ENCODE results near the gene SLTM.
"Not testable (repeated sequence)": the region's sequence is repeated elsewhere in the genome, so short reads cannot be mapped to it uniquely, and the experiment has no call there.

The SLTM gene

GRCh38 chr15:58876306-58877106 lies 57.0 kb downstream of the SLTM start:
- DNase-seq (ENCODE audit: low spot score) = no peak

- no peak for DNase-seq (ENCODE audit: low spot score)
These were observed 58.1 kb downstream of the SLTM start for GRCh38 chr15:58875343-58875742.

- no peak for DNase-seq (ENCODE audit: low spot score)
These were observed 60.2 kb downstream of the SLTM start for GRCh38 chr15:58873267-58873666.

- no peak for DNase-seq (ENCODE audit: low spot score)
These were observed 63.0 kb downstream of the SLTM start for GRCh38 chr15:58870451-58870850.

GRCh38 chr15:58867926-58868325 lies 65.6 kb downstream of the SLTM start:
- no peak for DNase-seq (ENCODE audit: low spot score)

GRCh38 chr15:58865425-58865880 lies 68.0 kb downstream of the SLTM start:
- DNase-seq (ENCODE audit: low spot score) = no peak

GRCh38 chr15:58864602-58865424 lies 68.7 kb downstream of the SLTM start:
- peak; percentile 40 for DNase-seq (ENCODE audit: low spot score)

GRCh38 chr15:58862326-58862725 lies 71.2 kb downstream of the SLTM start:
- DNase-seq (ENCODE audit: low spot score) = no peak

GRCh38 chr15:58856621-58857020 lies 76.9 kb downstream of the SLTM start:
- DNase-seq (ENCODE audit: low spot score) = not testable (repeated sequence)

GRCh38 chr15:58856086-58856485 lies 77.4 kb downstream of the SLTM start:
- DNase-seq (ENCODE audit: low spot score) = no peak

- DNase-seq (ENCODE audit: low spot score) = no peak
These were observed 78.9 kb downstream of the SLTM start for GRCh38 chr15:58854593-58854992.

GRCh38 chr15:58852347-58852746 lies 81.1 kb downstream of the SLTM start:
- no peak for DNase-seq (ENCODE audit: low spot score)

- DNase-seq (ENCODE audit: low spot score) = not testable (repeated sequence)
These were observed 82.3 kb downstream of the SLTM start for GRCh38 chr15:58851205-58851604.

GRCh38 chr15:58842713-58843396 lies 90.6 kb downstream of the SLTM start:
- DNase-seq (ENCODE audit: low spot score) = no peak

- no peak for DNase-seq (ENCODE audit: low spot score)
These were observed 93.4 kb downstream of the SLTM start for GRCh38 chr15:58840048-58840447.

- no peak for DNase-seq (ENCODE audit: low spot score)
These were observed 94.0 kb downstream of the SLTM start for GRCh38 chr15:58839485-58839884.

GRCh38 chr15:58833681-58834426 lies 99.6 kb downstream of the SLTM start:
- not testable (repeated sequence) for DNase-seq (ENCODE audit: low spot score)

- DNase-seq (ENCODE audit: low spot score) = peak; percentile 22
These were observed 102.9 kb downstream of the SLTM start for GRCh38 chr15:58830556-58830955.

Measured in Ammon's horn (tissue), 1 donor.